NCI-H82 (cell line): ENCODE results near the gene SCUBE1.
"Not testable (repeated sequence)": the region's sequence is repeated elsewhere in the genome, so short reads cannot be mapped to it uniquely, and the experiment has no call there.

ENCODE experiments used
- DNase-seq: peaks from one replicate; lab custom pipeline; 2025; lab: John Stamatoyannopoulos, UW

SCUBE1 gene

GRCh38 chr22:43356881-43357280 lies 13.7 kb upstream of the SCUBE1 start:
- DNase-seq, result no peak

GRCh38 chr22:43355688-43356087 lies 12.5 kb upstream of the SCUBE1 start:
- not testable (repeated sequence) for DNase-seq

- no peak for DNase-seq
These were observed 8.8 kb upstream of the SCUBE1 start for GRCh38 chr22:43351966-43352345.

GRCh38 chr22:43349636-43350035 lies 6.5 kb upstream of the SCUBE1 start:
- DNase-seq, result no peak

- DNase-seq, result peak; percentile 72
These were observed 3.4 kb upstream of the SCUBE1 start for GRCh38 chr22:43346521-43346929.

- no peak for DNase-seq
These were observed 2.7 kb upstream of the SCUBE1 start for GRCh38 chr22:43345761-43346301.

- no peak for DNase-seq
These were observed 2.2 kb upstream of the SCUBE1 start for GRCh38 chr22:43345356-43345755.

GRCh38 chr22:43344520-43344787 lies 1.3 kb upstream of the SCUBE1 start:
- DNase-seq, result no peak

GRCh38 chr22:43343670-43344519 lies 723 bp upstream of the SCUBE1 start:
- no peak for DNase-seq

GRCh38 chr22:43342347-43343261 lies 568 bp downstream of the SCUBE1 start:
- no peak for DNase-seq

GRCh38 chr22:43341565-43341964 lies 1.6 kb downstream of the SCUBE1 start:
- no peak for DNase-seq

- no peak for DNase-seq
These were observed 4.3 kb downstream of the SCUBE1 start for GRCh38 chr22:43338766-43339345.

- no peak for DNase-seq
These were observed 5.2 kb downstream of the SCUBE1 start for GRCh38 chr22:43337946-43338345.

GRCh38 chr22:43337385-43337784 lies 5.8 kb downstream of the SCUBE1 start:
- DNase-seq, result no peak

GRCh38 chr22:43334378-43334777 lies 8.8 kb downstream of the SCUBE1 start:
- DNase-seq, result no peak

- no peak for DNase-seq
These were observed 9.2 kb downstream of the SCUBE1 start for GRCh38 chr22:43333978-43334377.

- DNase-seq, result no peak
These were observed 10.0 kb downstream of the SCUBE1 start for GRCh38 chr22:43333156-43333555.

GRCh38 chr22:43331698-43332097 lies 11.5 kb downstream of the SCUBE1 start:
- no peak for DNase-seq

GRCh38 chr22:43331069-43331451 lies 12.1 kb downstream of the SCUBE1 start:
- no peak for DNase-seq

GRCh38 chr22:43330178-43331068 lies 12.7 kb downstream of the SCUBE1 start:
- no peak for DNase-seq

- DNase-seq, result no peak
These were observed 14.1 kb downstream of the SCUBE1 start for GRCh38 chr22:43329061-43329460.

- no peak for DNase-seq
These were observed 16.1 kb downstream of the SCUBE1 start for GRCh38 chr22:43327157-43327438.
